Measurements from ENCODE around the gene PPBP.
A peak's percentile ranks its signal among the peaks of the same experiment; 100 is the strongest.
"Not testable (repeated sequence)": the region's sequence is repeated elsewhere in the genome, so short reads cannot be mapped to it uniquely, and the experiment has no call there.

PPBP gene

DNA sequence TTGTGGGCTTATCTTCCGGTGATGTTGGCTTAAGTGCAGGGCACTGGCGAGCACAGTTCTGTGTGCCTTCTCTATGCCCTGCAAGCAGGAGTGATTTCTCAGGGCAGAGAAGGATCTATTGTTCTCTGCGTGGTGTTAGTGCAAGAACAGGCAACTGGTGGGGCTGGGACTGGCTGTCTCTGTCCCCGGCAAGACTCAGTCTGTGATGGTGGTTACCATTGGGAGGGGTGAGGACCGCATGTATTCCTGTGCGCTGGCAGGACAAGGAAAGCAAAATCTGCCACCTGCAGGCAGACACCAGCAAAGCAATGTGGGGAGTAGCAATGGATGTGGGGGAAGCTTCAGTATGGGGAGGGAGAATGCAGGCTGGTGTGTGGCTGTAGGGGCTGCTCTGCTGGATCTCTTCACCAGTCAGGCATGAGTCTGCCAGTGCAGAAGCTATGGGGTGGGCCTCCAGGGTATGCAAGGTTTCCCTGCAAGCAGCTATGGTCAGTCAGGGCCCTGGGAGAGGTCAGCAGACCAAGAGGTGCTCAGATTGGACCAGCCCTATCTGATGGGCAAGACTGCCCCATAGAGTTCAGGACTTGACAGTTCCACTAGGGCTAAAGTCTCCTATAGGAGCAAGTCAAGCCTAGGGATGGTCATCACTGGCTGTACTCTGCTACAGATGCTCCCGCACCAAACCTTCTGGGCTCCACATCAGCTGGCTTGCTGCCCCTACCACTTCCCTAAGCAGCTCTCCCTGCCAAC is 23.0 kb downstream of the PPBP start:
- TF ChIP-seq, protein P1, sequence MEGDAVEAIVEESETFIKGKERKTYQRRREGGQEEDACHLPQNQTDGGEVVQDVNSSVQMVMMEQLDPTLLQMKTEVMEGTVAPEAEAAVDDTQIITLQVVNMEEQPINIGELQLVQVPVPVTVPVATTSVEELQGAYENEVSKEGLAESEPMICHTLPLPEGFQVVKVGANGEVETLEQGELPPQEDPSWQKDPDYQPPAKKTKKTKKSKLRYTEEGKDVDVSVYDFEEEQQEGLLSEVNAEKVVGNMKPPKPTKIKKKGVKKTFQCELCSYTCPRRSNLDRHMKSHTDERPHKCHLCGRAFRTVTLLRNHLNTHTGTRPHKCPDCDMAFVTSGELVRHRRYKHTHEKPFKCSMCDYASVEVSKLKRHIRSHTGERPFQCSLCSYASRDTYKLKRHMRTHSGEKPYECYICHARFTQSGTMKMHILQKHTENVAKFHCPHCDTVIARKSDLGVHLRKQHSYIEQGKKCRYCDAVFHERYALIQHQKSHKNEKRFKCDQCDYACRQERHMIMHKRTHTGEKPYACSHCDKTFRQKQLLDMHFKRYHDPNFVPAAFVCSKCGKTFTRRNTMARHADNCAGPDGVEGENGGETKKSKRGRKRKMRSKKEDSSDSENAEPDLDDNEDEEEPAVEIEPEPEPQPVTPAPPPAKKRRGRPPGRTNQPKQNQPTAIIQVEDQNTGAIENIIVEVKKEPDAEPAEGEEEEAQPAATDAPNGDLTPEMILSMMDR (IDR thresholded peaks at IDR 0.05; ENCODE audit: low read depth, low read length), result peak; percentile 30
- no peak overlapping the region for H3K4me3 ChIP-seq (ENCODE audit: low read depth, low read length)
- DNase-seq (ENCODE audit: low read depth, low spot score), result no peak
- in situ Hi-C loops (cut with HindIII; ENCODE audit: low sequenced_read_pairs), result no loop called here

DNA sequence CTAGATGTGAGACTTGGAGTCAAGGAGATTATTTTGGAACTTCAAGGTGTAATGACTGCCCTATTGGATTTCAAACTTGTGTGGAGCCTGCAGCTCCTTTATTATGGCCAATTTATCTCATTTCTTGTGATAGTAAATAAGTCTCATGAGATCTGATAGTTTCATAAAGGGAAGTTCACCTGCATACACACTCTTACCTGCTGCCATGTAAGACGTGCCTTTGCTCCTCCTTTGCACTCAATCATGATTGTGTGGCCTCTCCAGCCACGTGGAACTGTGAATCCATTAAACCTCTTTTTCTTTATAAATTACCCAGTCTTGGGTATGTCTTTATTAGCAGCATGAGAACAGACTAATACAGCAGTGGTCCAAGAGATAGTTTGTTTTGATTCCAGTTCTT is 25.3 kb downstream of the PPBP start:
- no peak for DNase-seq (ENCODE audit: low read depth, low spot score)
- in situ Hi-C loops (cut with HindIII; ENCODE audit: low sequenced_read_pairs), result no loop called here
- no peak overlapping the region for H3K4me3 ChIP-seq (ENCODE audit: low read depth, low read length)
- TF ChIP-seq, protein P1 (IDR thresholded peaks at IDR 0.05; ENCODE audit: low read depth, low read length), result no peak

DNA sequence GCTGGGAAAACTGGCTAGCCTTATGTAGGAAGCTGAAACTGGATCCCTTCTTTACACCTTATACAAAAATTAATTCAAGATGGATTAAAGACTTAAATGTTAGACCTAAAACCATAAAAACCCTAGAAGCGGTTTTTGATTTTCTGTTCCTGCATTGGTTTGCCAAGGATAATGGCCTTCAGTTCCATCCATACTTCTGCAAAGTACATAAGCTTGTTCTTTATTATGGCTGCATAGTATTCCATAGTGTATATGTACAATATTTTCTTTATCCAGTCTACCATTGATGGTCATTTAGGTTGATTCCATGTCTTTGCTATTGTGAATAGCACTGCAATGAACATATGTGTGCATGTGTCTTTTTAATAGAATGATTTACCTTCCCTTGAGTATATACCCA is 28.9 kb downstream of the PPBP start:
- H3K4me3 ChIP-seq (ENCODE audit: low read depth, low read length); DNase-seq (ENCODE audit: low read depth, low spot score); in situ Hi-C loops (cut with HindIII; ENCODE audit: low sequenced_read_pairs): not testable (repeated sequence)

DNA sequence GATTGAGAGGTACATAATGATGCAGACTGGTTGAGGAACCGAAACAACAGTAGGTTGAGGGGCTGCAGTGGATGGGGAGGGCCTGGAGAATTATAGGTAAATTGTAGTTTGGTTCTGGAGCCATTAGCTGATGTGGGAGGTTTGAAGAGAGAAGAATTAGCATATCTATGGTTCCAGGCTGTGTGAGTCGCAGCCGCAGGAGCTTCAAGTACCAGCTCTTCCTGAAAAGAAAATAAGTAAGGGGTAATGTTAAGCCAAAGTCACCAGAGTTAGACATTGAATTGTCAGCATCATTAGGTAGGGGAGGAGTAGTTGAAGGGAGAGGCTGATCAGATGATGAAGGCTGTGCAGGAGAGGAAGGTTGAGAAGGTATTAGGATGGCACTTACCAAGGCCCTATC is 35.6 kb downstream of the PPBP start:
- H3K4me3 ChIP-seq (ENCODE audit: low read depth, low read length), result no peak overlapping the region
- in situ Hi-C loops (cut with HindIII; ENCODE audit: low sequenced_read_pairs), result no loop called here

DNA sequence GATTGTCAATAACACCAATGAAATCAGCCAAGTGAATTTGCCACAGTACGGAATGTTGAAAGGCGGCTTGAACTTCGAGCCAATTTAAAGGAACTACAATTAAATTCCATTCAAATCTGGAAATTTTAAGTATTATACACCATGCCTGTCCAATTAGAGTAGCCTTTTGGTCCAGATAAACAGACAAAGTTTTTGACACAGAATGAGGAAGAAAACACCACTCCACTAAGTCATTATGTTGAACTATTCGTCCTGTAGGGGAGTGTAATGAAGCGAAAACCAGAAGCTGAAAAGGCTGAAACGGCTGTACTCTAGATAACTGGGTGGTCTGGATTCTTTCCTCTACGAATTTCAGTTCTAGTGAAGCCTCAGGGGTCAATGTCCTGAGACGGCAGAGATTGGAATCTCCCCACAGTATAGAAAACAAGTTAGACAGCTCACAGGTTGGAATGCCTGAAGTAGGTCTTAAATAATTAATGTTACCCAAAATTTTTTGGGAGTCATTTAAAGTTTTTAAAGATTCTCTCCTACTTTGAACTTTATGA is 37.5 kb downstream of the PPBP start:
- DNase-seq (ENCODE audit: low read depth, low spot score); in situ Hi-C loops (cut with HindIII; ENCODE audit: low sequenced_read_pairs); H3K4me3 ChIP-seq (ENCODE audit: low read depth, low read length): not testable (repeated sequence)

More for the DNA sequence above, 35.6 kb downstream of the PPBP start:
- DNase-seq (ENCODE audit: low read depth, low spot score), result no peak
- TF ChIP-seq, protein P1 (IDR thresholded peaks at IDR 0.05; ENCODE audit: low read depth, low read length), result no peak

DNA sequence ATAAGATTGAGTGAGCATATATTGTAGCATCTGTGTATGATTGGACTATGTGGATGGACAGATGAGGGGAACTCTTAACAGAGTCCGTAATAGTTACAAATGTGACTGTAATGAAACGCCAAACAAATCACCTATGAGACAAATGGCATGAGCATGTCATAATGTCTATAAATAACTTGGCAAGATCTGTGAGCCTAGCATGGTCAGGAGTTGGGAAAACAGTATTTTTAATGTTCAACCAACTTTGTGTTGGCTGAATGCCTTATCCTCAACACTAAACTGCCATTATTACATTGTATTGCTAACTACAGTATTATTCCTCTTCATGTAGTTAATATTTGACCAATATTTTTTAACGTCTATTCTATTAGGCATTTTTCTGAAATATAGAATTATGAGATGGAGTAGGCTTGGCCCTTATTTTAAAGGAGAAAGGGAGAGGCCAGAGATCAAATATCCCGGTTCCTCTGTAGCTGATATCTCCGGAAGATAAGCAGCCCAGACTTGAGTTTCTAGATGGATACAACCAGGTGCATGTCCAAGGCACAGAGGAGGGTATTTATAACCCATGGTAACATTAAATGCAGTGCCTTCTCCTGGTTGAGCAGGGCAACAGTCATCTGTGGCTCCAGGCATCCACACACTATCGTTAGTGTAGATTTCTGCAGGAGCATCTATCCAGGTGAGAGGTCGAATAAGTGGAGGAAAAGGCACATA is 38.8 kb downstream of the PPBP start:
- TF ChIP-seq, protein P1 (IDR thresholded peaks at IDR 0.05; ENCODE audit: low read depth, low read length), result no peak
- no peak for DNase-seq (ENCODE audit: low read depth, low spot score)
- in situ Hi-C loops (cut with HindIII; ENCODE audit: low sequenced_read_pairs), result no loop called here
- no peak overlapping the region for H3K4me3 ChIP-seq (ENCODE audit: low read depth, low read length)

DNA sequence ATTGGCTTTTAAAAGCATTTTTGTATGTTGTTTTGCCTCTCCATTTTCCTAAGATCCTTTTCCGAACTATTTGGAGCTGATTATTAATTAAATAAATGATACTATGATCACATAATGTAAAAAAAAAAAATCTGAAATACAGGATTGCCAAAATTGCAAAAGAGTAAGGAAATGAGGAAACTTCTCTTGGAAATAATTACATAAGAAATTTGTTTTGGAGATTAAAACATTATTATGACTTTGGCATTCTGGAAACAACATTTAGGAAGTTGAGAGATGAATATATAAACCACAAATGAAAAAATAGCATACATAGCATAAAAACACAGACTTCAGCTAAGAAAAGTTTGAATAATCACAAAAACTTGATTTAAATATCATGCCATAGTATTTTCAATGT is 39.7 kb downstream of the PPBP start:
- in situ Hi-C loops (cut with HindIII; ENCODE audit: low sequenced_read_pairs), result no loop called here
- no peak for DNase-seq (ENCODE audit: low read depth, low spot score)
- H3K4me3 ChIP-seq (ENCODE audit: low read depth, low read length), result no peak overlapping the region
- TF ChIP-seq, protein P1 (IDR thresholded peaks at IDR 0.05; ENCODE audit: low read depth, low read length), result no peak
